Fibroblast of lung (primary cell): ENCODE measurements around the gene PTOV1.

ENCODE experiments used
- CTCF ChIP-seq, 2 donors: IDR thresholded peaks in 1 of 2; conservative IDR thresholded peaks in 1 of 2; 1 replicate in 1 of 2; 2 replicates in 1 of 2; pipeline ENCODE4 v1.5.1; 2011 to 2012; ENCODE audit warnings: low read length in 2 of 2, control low read depth in 1 of 2, inconsistent platforms in 1 of 2, low read depth in 1 of 2, mild to moderate bottlenecking in 1 of 2
- EZH2 ChIP-seq: IDR thresholded peaks from 2 replicates; pipeline ENCODE4 v1.5.1; 2012; ENCODE audit warnings: low read length, control low read depth, mild to moderate bottlenecking; ENCODE audit errors: missing control alignments

GRCh38 chr19:49895566-49896297, 44.8 kb downstream of the PTOV1 start:
- no peak for TF ChIP-seq CTCF (conservative IDR thresholded peaks at IDR 0.05 in 1 of 2, IDR thresholded peaks at IDR 0.05 in 1 of 2; ENCODE audit: low read depth in 1 of 2, low read length in 2 of 2)
- TF ChIP-seq EZH2: no peak
